H1 (cell line): ENCODE measurements around the gene KCNIP3. TPM values are rescaled to one million over a fixed set of nuclear protein-coding genes. Genes with fewer than 3 reads are reported as not detected.
"Not testable (repeated sequence)": the region's sequence is repeated elsewhere in the genome, so short reads cannot be mapped to it uniquely, and the experiment has no call there.

Source experiments
- CTCF ChIA-PET: fragments of 300-600 bp; sonication (Branson Sonifier 250); formaldehyde crosslinking; loops from one replicate; lab custom pipeline; 2021; ENCODE audit not compliant: partially characterized antibody; lab: Charles Lee
- POLR2A ChIA-PET: fragments of 300-600 bp; sonication (Branson Sonifier 250); formaldehyde crosslinking; loops from one replicate; lab custom pipeline; 2021; ENCODE audit warnings: inconsistent platforms; ENCODE audit not compliant: partially characterized antibody; lab: Charles Lee
- DNase-seq, 2 experiments: peaks; one replicate each; pipeline versions ENCODE4 v3.0.0 to v3.0.0-alpha.2; 2010 to 2022; ENCODE audit warnings: low spot score in 2 of 2, low read depth in 1 of 2, mixed read lengths in 1 of 2
- FAIRE-seq: peaks from 2 replicates; lab custom pipeline; 2011; peaks lifted over from hg19 to GRCh38; lab: Jason Lieb, UNC
- H2AFZ ChIP-seq: 2 replicates; pipeline ENCODE4 v1.8.1; 2012; ENCODE audit warnings: low read length, inconsistent platforms
- H2AK5ac ChIP-seq: 2 replicates; pipeline ENCODE4 v1.6.1; 2013; ENCODE audit warnings: low read depth, low read length
- H2BK120ac ChIP-seq: replicated peaks from 2 replicates; pipeline ENCODE3; 2013; ENCODE audit warnings: low read depth, low read length, inconsistent platforms
- H2BK12ac ChIP-seq: 2 replicates; pipeline ENCODE4 v1.6.1; 2013; ENCODE audit warnings: low read depth, low read length
- H2BK15ac ChIP-seq: 2 replicates; pipeline ENCODE4 v1.6.1; 2013; ENCODE audit warnings: low read length
- H2BK20ac ChIP-seq: 2 replicates; pipeline ENCODE4 v1.6.1; 2013; ENCODE audit warnings: low read length
- H2BK5ac ChIP-seq: 2 replicates; pipeline ENCODE4 v1.6.1; 2013; ENCODE audit warnings: low read depth, low read length
- H3K14ac ChIP-seq: 2 replicates; pipeline ENCODE4 v1.6.1; 2013; ENCODE audit warnings: inconsistent platforms; ENCODE audit not compliant: insufficient read length
- H3K18ac ChIP-seq: 2 replicates; pipeline ENCODE4 v1.6.1; 2013; ENCODE audit warnings: low read length; ENCODE audit errors: extremely low read depth
- H3K23ac ChIP-seq: 2 replicates; pipeline ENCODE4 v1.6.1; 2013; ENCODE audit warnings: inconsistent platforms; ENCODE audit not compliant: insufficient read length
- H3K23me2 ChIP-seq: 2 replicates; pipeline ENCODE4 v1.6.1; 2013; ENCODE audit warnings: low read depth, low read length
- H3K27ac ChIP-seq: 2 replicates; pipeline ENCODE4 v1.6.1; 2011; ENCODE audit warnings: low read depth, low read length, inconsistent platforms
- H3K27me3 ChIP-seq, 4 experiments: replicated peaks in 1 of 4; 1 replicate in 1 of 4; 2 replicates in 3 of 4; pipeline versions ENCODE4 v1.6.1 to v1.8.1; 2011 to 2013; ENCODE audit warnings: low read length in 3 of 4, mild to moderate bottlenecking in 3 of 4, inconsistent platforms in 2 of 4, mixed read lengths in 2 of 4, moderate library complexity in 1 of 4; ENCODE audit not compliant: control insufficient read depth in 3 of 4, insufficient read depth in 3 of 4; ENCODE audit errors: extremely low read depth in 1 of 4
- H3K36me3 ChIP-seq, 4 experiments: 2 replicates each; pipeline versions ENCODE4 v1.6.1 to v1.8.1; 2011 to 2013; ENCODE audit warnings: mild to moderate bottlenecking in 4 of 4, low read length in 3 of 4, moderate library complexity in 2 of 4, control low read depth in 1 of 4, inconsistent platforms in 1 of 4; ENCODE audit not compliant: insufficient read depth in 4 of 4, control insufficient read depth in 2 of 4
- H3K4ac ChIP-seq: replicated peaks from 2 replicates; pipeline ENCODE3; 2013; ENCODE audit warnings: low read length, low read depth, mixed read lengths, inconsistent platforms; ENCODE audit not compliant: insufficient read length
- H3K4me1 ChIP-seq, 4 experiments: replicated peaks in 1 of 4; 1 replicate in 1 of 4; 2 replicates in 3 of 4; pipeline versions ENCODE4 v1.6.1 to v1.8.1; 2011 to 2013; ENCODE audit warnings: low read length in 3 of 4, inconsistent platforms in 2 of 4, mixed read lengths in 1 of 4; ENCODE audit not compliant: insufficient read depth in 4 of 4, control insufficient read depth in 3 of 4
- H3K4me2 ChIP-seq, 2 experiments: 2 replicates each; pipeline versions ENCODE4 v1.6.1 to v1.8.1; 2011 to 2013; ENCODE audit warnings: low read depth in 2 of 2, low read length in 2 of 2, control low read depth in 1 of 2, inconsistent platforms in 1 of 2, mild to moderate bottlenecking in 1 of 2; ENCODE audit not compliant: insufficient read depth in 1 of 2
- H3K4me3 ChIP-seq, 4 experiments: fragments of 200-600, 300-600 bp in 1 of 4; sonication (generic), shearing (Covaris generic), sonication (Bioruptor Twin) in 1 of 4; 2 replicates each; pipeline versions ENCODE4 v1.5.1 to v1.8.1; 2011 to 2016; ENCODE audit warnings: low read length in 4 of 4, low read depth in 3 of 4, control low read depth in 2 of 4, inconsistent platforms in 2 of 4, mild to moderate bottlenecking in 2 of 4, mixed read lengths in 1 of 4, moderate library complexity in 1 of 4; ENCODE audit not compliant: insufficient read depth in 2 of 4; ENCODE audit errors: extremely low read depth in 1 of 4
- H3K56ac ChIP-seq: replicated peaks from 2 replicates; pipeline ENCODE3; 2013; ENCODE audit warnings: low read depth, mild to moderate bottlenecking, mixed read lengths, low read length, inconsistent platforms; ENCODE audit not compliant: insufficient read length
- H3K79me1 ChIP-seq: 2 replicates; pipeline ENCODE4 v1.6.1; 2013; ENCODE audit warnings: low read depth, low read length, control low read depth
- H3K79me2 ChIP-seq, 2 experiments: 2 replicates each; pipeline versions ENCODE4 v1.6.1 to v1.8.1; 2012 to 2013; ENCODE audit warnings: low read length in 2 of 2, mild to moderate bottlenecking in 2 of 2, inconsistent platforms in 1 of 2; ENCODE audit not compliant: insufficient read depth in 2 of 2, control insufficient read depth in 1 of 2
- H3K9ac ChIP-seq, 4 experiments: replicated peaks in 1 of 4; 1 replicate in 1 of 4; 2 replicates in 3 of 4; pipeline versions ENCODE4 v1.6.1 to v1.8.1; 2011 to 2013; ENCODE audit warnings: low read depth in 3 of 4, low read length in 3 of 4, control low read depth in 2 of 4, mild to moderate bottlenecking in 2 of 4, moderate library complexity in 2 of 4, inconsistent platforms in 1 of 4; ENCODE audit errors: extremely low read depth in 1 of 4
- H3K9me3 ChIP-seq, 2 experiments: 2 replicates each; pipeline versions ENCODE4 v1.6.1 to v1.8.1; 2012 to 2013; ENCODE audit warnings: mild to moderate bottlenecking in 2 of 2, moderate library complexity in 2 of 2, control low read depth in 1 of 2, inconsistent platforms in 1 of 2, low read depth in 1 of 2, low read length in 1 of 2, mixed read lengths in 1 of 2; ENCODE audit not compliant: insufficient read depth in 2 of 2
- H4K20me1 ChIP-seq, 2 experiments: replicated peaks in 1 of 2; 2 replicates each; pipeline versions ENCODE3 to v1.8.1; 2011 to 2013; ENCODE audit warnings: inconsistent platforms in 2 of 2, low read length in 2 of 2, mild to moderate bottlenecking in 1 of 2; ENCODE audit not compliant: insufficient read depth in 2 of 2, control insufficient read depth in 1 of 2
- H4K5ac ChIP-seq: 2 replicates; pipeline ENCODE4 v1.6.1; 2013; ENCODE audit warnings: low read length, low read depth, mixed read lengths, inconsistent platforms; ENCODE audit not compliant: insufficient read length
- H4K8ac ChIP-seq: 2 replicates; pipeline ENCODE4 v1.8.0; 2013; ENCODE audit warnings: mild to moderate bottlenecking, moderate library complexity, low read length, inconsistent platforms; ENCODE audit not compliant: insufficient read depth; ENCODE audit errors: extremely low read depth
- H4K91ac ChIP-seq: replicated peaks from 2 replicates; pipeline ENCODE3; 2013; ENCODE audit warnings: low read length, mixed read lengths, inconsistent platforms; ENCODE audit not compliant: insufficient read length
- WGBS, 2 experiments: shearing (Covaris generic) in 1 of 2; methylation state at CpG; one replicate each; pipeline versions ENCODE4 v1.1.6 to v1.1.7; 2013 to 2015; ENCODE audit warnings: low lambda C conversion rate in 2 of 2, mixed read lengths in 2 of 2, inconsistent platforms in 1 of 2, low coverage in 1 of 2, missing lambda C conversion rate in 1 of 2; ENCODE audit not compliant: insufficient replicate concordance in 2 of 2, insufficient coverage in 1 of 2, insufficient read length in 1 of 2; ENCODE audit errors: extremely low coverage in 1 of 2, missing lambda C conversion rate in 1 of 2; 5-methylcytosine and 5-hydroxymethylcytosine counted together
- polyA plus RNA-seq, 7 experiments: library from polyadenylated mRNA; depleted of rRNA in 3 of 7; stranded (reverse) in 5 of 7; unstranded in 2 of 7; fragments of >200 nt in 5 of 7; fragments of 200-250 nt in 2 of 7; gene quantifications; 1 replicate in 5 of 7; 2 replicates in 1 of 7; 4 replicates in 1 of 7; pipeline versions ENCODE4 v1.2.1 to v1.2.3, GENCODE V29; 2011 to 2013; ENCODE audit warnings: missing spikeins in 2 of 7, mixed read lengths in 2 of 7
- total RNA-seq: library from RNA; stranded (reverse); fragmentation: NEBNext Ultra II Directional; extraction: Animal tissue kit (Norgen Biotek cat#: 25700); gene quantifications from 2 replicates; pipeline ENCODE4 v1.2.1, GENCODE V29; 2021

Gene KCNIP3
- total and polyA plus RNA-seq, 2 of the 8 experiments (the other 6 are each of a cell fraction or from before 2014, with no cell fraction given) = 0.33 to 1.9 TPM

DNA sequence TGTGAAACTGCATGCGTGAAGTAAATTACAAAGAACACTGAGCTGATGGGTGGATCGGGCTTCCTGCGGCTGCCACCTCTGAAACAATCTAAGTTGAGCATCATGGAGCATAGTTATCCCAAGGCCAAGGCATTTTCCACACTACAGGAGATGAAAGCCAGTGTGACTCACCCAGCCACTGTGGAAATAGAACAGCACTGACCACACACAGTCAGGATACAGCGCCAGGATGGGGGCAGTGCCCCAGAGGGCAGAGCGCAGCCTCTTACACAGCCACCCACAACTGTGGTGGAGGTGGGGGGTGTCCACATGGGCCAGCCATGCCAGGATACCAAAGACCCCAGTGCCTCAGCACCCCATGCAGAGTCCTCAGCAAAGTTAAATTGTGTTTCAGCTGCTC is 114.1 kb downstream of the KCNIP3 start:
- H2BK12ac ChIP-seq, H3K79me1 ChIP-seq, H3K56ac ChIP-seq, H3K18ac ChIP-seq, H3K27me3 ChIP-seq, H4K20me1 ChIP-seq, H3K14ac ChIP-seq, H3K79me2 ChIP-seq, H3K9me3 ChIP-seq, H3K36me3 ChIP-seq, H3K4me2 ChIP-seq, H2BK20ac ChIP-seq, H3K4me1 ChIP-seq, H3K4ac ChIP-seq, POLR2A ChIA-PET, H2AK5ac ChIP-seq, H3K23ac ChIP-seq, H4K5ac ChIP-seq, H3K23me2 ChIP-seq, H4K8ac ChIP-seq, H4K91ac ChIP-seq, FAIRE-seq, H3K4me3 ChIP-seq, H2BK15ac ChIP-seq, H2AFZ ChIP-seq, H3K9ac ChIP-seq, H3K27ac ChIP-seq, H2BK5ac ChIP-seq, DNase-seq, H2BK120ac ChIP-seq, CTCF ChIA-PET: not testable (repeated sequence)
- WGBS, 2 experiments = 93% methylated on average over 5 of the region's 5 CpGs; no CpG with 5 or more reads in 1 of the 2 experiments
